Measurements from ENCODE around the gene DNTTIP2. TPM values are rescaled to one million over a fixed set of nuclear protein-coding genes. Genes with fewer than 3 reads are reported as not detected.
"Not testable (repeated sequence)": the region's sequence is repeated elsewhere in the genome, so short reads cannot be mapped to it uniquely, and the experiment has no call there.

Gene DNTTIP2
- total and polyA plus RNA-seq, 2 donors, result 28.4 to 42.9 TPM

DNA sequence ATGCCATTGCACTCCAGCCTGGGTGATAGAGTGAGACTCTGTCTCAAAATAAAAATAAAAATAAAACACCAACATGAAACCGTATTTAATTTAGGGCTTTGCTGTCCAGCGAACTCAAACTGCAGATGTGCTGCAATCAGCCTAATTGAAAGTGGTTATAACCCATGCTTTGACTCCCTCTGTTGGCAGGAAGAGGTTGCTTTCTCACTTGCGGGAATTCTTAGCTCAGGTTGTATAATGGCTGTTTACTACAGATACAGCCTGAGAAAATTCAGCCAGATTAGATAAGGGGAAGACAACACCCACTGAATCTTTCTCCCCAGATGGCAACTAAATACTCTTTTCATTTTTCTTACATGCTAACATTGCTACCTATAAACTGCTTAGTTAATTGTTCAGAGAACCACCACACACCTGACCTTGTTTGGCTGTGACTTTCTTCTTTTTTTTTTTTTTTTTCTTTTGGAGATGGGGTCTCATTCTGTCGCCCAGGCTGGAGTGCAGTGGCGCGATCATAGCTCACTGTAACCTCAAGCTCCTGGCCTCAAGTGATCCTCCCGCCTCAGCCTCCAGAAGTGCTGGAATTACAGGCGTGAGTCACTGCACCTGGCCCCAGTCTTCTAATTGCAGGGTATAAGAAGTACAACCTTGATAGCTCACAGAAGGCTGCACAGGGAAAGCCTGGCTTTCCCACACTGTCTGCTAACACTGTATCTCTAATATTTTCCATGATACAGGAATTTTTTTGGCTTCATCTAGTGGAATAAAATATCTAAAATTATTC is 34.6 kb downstream of the DNTTIP2 start:
- no peak overlapping the region for H3K27ac ChIP-seq (ENCODE audit: low read depth)
- H3K4me1 ChIP-seq (ENCODE audit: insufficient read depth), result no peaks in the 10 kb centered on the region
- peak; percentile 56 for DNase-seq (ENCODE audit: extremely low spot score)
- WGBS, result 50% methylated on average over 8 of the region's 8 CpGs
- H3K4me3 ChIP-seq (ENCODE audit: low read depth, low read length), result no peak overlapping the region
- no peaks in the 10 kb centered on the region for H3K36me3 ChIP-seq (ENCODE audit: insufficient read depth)

DNA sequence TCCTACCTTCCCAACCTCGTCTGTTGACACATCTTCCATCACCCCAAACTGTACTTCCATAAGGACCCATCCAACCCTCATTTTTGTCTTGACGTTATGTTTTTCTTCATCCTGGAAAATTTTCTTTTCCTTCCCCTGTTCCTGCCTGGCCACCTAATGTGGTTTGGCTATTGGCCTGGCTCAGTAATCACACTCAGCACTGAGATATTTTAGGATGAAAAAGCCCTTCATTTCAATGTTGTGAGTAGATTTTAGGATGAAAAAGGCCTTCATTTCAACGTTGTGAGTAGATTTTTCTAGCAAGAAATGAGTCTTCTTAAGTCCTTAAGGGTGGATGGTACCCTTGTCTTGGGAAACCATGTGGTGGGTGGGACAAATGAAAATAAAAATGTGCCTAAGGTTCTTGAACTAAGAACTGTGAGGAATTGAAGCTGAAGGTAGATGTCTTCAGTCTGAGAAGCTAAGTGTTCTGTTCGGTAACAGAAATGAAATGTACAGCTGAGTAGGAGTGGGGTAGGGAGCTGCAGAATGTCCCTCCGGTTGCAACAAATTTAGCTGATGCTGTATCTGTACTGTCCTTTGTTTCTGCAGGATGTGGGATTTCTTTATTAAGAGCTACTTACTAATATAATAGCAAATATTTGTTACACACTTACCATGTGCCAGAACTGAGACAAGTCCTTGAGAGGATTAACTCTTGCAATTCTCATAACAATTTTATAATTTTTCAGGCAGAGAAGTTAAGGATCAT is 36.1 kb downstream of the DNTTIP2 start:
- Histone ChIP-seq H3K27ac (ENCODE audit: low read depth) (no peak overlapping the region), H3K4me1 (ENCODE audit: insufficient read depth) (no peaks in the 10 kb centered on the region), H3K36me3 (ENCODE audit: insufficient read depth) (no peaks in the 10 kb centered on the region), H3K4me3 (ENCODE audit: low read depth, low read length) (no peak overlapping the region)
- WGBS, result 92% methylated on average over 5 of the region's 5 CpGs
- DNase-seq (ENCODE audit: extremely low spot score), result no peak

DNA sequence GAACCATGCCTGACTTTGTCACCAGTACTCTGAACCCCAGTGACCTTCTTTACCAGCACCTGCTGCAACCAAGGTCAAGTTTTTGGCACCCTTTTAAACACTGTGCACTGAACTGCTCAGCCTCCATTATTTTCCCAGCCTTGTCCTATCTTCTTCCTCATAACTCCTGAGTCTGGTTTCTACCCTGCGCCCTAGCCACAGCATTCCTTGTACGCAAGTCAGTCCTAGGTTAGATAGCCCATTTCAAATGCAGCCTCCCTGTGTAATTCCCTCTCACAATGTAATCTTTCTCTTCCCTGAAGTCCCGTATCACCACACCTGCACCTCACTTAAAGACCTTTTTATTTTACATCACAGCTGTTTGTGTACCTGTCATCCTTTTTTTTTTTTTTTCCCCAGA is 37.2 kb downstream of the DNTTIP2 start:
- no peaks in the 10 kb centered on the region for H3K36me3 ChIP-seq (ENCODE audit: insufficient read depth)
- no peak for DNase-seq (ENCODE audit: extremely low spot score)
- 98% methylated on average over 3 of the region's 3 CpGs for WGBS
- no peaks in the 10 kb centered on the region for H3K4me1 ChIP-seq (ENCODE audit: insufficient read depth)
- H3K27ac ChIP-seq (ENCODE audit: low read depth), result no peak overlapping the region
- H3K4me3 ChIP-seq (ENCODE audit: low read depth, low read length), result no peak overlapping the region

DNA sequence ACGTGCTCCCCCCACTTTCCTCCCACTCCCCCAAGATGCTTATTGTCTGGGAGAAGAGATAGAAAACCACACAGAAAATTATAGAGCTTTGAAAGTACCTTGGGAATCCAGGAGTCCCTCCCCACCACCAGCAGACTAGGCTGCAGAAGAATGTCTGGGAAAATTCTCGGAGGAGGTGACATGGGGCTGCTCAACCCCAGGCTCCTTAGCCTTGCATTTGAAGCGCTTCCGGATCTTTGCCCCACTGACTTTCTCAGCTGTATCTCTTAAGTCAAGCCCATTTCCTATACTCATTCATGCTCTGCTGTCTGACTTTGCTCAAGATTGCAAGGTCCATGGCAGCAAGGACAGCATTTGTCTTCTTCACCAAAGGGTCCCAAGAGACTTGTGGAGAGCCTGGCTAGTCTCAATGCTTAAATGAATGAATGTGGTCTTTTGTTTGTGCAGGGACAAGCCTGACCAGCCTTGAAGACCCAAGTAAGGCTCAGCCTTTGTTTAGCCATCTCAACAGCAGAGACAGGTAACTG is 38.0 kb downstream of the DNTTIP2 start:
- DNase-seq (ENCODE audit: extremely low spot score), result no peak
- no peak overlapping the region for H3K4me3 ChIP-seq (ENCODE audit: low read depth, low read length)
- H3K27ac ChIP-seq (ENCODE audit: low read depth), result no peak overlapping the region
- H3K36me3 ChIP-seq (ENCODE audit: insufficient read depth), result no peaks in the 10 kb centered on the region
- no peaks in the 10 kb centered on the region for H3K4me1 ChIP-seq (ENCODE audit: insufficient read depth)
- 94% methylated on average over 4 of the region's 4 CpGs for WGBS

DNA sequence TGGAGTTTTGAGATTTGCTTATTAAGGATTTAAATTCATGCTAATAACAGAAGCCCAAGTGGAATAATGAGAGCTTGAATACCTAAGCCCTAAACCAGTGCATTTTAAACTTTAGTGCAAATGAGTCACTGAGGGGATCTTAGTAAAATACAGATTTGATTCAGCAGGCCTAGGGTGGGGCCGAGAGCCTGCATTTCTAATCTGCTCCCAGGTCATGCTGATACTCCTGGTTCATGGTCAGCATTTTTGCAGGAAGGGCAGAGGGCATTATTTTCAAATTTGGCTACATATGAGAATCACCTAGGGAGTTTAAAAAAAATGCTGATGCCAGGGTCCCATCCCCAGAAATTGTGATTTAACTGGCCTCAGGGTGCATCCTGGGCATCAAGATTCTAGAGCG is 39.3 kb downstream of the DNTTIP2 start:
- Histone ChIP-seq H3K36me3 (ENCODE audit: insufficient read depth) (no peaks in the 10 kb centered on the region), H3K27ac (ENCODE audit: low read depth) (no peak overlapping the region), H3K4me1 (ENCODE audit: insufficient read depth) (no peaks in the 10 kb centered on the region), H3K4me3 (ENCODE audit: low read depth, low read length) (no peak overlapping the region)
- WGBS, result 89% methylated on average over 2 of the region's 2 CpGs
- no peak for DNase-seq (ENCODE audit: extremely low spot score)

DNA sequence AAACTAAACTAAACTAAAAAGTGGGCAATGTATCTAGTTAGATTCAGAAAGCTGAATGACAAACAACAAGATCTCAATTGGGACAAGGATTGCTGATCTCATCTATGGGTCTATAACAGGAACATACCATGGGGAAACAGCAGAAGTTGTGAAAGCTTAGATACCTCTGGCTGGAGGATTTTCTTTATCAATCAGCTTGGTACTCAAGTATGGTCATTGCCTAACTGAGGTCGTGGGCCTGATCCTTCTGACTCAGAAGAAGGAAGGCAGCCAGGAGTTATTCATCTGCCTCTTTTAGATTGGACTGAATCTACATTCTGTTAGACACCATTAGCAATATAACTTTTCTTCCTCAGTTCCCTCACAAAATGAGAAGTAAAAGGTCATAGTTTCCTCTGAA is 39.7 kb downstream of the DNTTIP2 start:
- Histone ChIP-seq H3K4me3 (ENCODE audit: low read depth, low read length) (no peak overlapping the region), H3K27ac (ENCODE audit: low read depth) (no peak overlapping the region), H3K36me3 (ENCODE audit: insufficient read depth) (no peaks in the 10 kb centered on the region), H3K4me1 (ENCODE audit: insufficient read depth) (no peaks in the 10 kb centered on the region)
- 38% methylated on average over 1 of the region's 1 CpG for WGBS
- DNase-seq (ENCODE audit: extremely low spot score), result no peak

DNA sequence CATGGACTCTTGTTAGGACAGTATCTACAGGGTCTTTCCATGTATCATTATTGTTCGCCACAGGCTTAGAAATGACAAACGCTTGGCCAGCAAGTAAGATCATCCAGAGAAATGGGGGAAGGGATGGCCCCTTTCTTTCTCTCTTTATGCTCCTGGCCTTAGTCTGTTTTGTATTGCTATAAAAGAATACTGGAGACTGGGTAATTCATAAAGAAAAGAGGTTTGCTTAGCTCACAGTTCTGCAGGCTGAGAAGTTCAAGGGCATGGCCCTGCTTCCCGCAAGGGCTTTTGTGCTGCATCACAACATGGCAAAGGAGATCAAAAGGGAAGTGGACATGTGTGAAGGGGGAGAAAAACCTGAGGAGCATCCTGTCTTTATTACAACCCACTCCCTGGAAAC is 41.0 kb downstream of the DNTTIP2 start:
- no peak for DNase-seq (ENCODE audit: extremely low spot score)

DNA sequence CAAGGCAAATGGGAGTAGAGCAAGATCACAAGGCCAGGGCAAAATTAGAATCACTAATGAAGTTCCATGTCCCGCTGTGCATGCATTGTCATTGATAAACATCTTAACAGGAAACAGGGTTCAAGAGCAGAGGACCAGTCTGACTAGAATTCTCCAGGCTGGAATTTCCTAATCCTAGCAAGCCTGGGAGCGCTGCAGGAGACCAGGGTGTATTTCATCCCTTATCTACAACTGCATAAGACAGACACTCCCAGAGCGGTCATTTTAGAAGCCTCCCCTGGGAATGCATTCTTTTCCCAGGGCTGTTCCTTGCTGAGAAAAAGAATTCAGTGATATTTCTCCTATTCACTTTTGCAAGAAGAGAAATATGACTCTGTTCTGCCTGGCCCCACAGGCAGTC is 45.7 kb downstream of the DNTTIP2 start:
- H3K4me3 ChIP-seq (ENCODE audit: low read depth, low read length); H3K4me1 ChIP-seq (ENCODE audit: insufficient read depth); H3K27ac ChIP-seq (ENCODE audit: low read depth); DNase-seq (ENCODE audit: extremely low spot score); H3K36me3 ChIP-seq (ENCODE audit: insufficient read depth): not testable (repeated sequence)
- WGBS, result 90% methylated on average over 3 of the region's 3 CpGs

More for the DNA sequence above, 41.0 kb downstream of the DNTTIP2 start:
- no peaks in the 10 kb centered on the region for H3K4me1 ChIP-seq (ENCODE audit: insufficient read depth)
- H3K4me3 ChIP-seq (ENCODE audit: low read depth, low read length), result no peak overlapping the region
- H3K36me3 ChIP-seq (ENCODE audit: insufficient read depth), result no peaks in the 10 kb centered on the region
- no peak overlapping the region for H3K27ac ChIP-seq (ENCODE audit: low read depth)
- 97% methylated on average over 3 of the region's 3 CpGs for WGBS

DNA sequence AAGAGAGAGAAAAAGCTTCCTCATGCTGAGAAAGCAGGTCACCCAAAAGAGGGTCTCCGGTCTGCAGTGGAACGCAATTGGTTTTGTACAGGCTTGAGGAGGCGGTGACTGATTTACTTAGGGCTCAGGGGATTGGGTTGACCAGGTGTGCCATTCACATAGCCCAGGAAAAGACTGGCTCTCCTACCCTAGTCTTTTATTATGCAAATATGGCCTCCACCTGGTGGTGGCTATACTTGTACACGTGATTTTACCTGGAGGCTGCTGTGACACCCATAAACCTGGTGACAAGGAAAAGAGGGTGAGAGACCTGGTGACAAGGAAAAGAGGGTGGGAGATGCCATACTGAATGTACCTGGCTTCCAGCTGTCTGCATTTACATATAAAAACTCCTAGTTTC is 49.9 kb downstream of the DNTTIP2 start:
- no peak for DNase-seq (ENCODE audit: extremely low spot score)
- Histone ChIP-seq H3K36me3 (ENCODE audit: insufficient read depth) (no peaks in the 10 kb centered on the region), H3K4me3 (ENCODE audit: low read depth, low read length) (no peak overlapping the region), H3K4me1 (ENCODE audit: insufficient read depth) (no peaks in the 10 kb centered on the region), H3K27ac (ENCODE audit: low read depth) (no peak overlapping the region)
- WGBS, result 92% methylated on average over 4 of the region's 4 CpGs

DNA sequence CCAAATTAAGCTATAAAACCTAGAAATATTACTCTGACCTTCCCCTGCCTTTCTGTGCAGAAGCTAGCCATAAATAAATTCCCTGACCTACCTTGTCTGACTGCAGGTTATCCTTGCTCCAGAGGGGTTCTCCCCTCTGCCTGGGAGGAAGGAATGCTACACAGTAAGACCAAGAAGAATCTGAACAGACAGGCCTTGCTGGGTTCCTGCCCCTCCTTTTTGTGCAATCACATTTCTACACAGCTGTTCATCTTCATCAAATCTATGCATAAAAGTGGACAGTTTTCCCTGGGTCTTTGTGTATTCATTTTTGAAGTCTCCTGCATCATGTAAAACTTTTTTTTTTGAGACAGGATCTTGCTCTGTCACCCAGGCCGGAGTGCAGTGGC is 50.6 kb downstream of the DNTTIP2 start:
- DNase-seq (ENCODE audit: extremely low spot score), result no peak
- Histone ChIP-seq H3K4me3 (ENCODE audit: low read depth, low read length) (no peak overlapping the region), H3K36me3 (ENCODE audit: insufficient read depth) (no peaks in the 10 kb centered on the region), H3K4me1 (ENCODE audit: insufficient read depth) (no peaks in the 10 kb centered on the region), H3K27ac (ENCODE audit: low read depth) (no peak overlapping the region)
- WGBS, result 96% methylated on average over 1 of the region's 1 CpG

DNA sequence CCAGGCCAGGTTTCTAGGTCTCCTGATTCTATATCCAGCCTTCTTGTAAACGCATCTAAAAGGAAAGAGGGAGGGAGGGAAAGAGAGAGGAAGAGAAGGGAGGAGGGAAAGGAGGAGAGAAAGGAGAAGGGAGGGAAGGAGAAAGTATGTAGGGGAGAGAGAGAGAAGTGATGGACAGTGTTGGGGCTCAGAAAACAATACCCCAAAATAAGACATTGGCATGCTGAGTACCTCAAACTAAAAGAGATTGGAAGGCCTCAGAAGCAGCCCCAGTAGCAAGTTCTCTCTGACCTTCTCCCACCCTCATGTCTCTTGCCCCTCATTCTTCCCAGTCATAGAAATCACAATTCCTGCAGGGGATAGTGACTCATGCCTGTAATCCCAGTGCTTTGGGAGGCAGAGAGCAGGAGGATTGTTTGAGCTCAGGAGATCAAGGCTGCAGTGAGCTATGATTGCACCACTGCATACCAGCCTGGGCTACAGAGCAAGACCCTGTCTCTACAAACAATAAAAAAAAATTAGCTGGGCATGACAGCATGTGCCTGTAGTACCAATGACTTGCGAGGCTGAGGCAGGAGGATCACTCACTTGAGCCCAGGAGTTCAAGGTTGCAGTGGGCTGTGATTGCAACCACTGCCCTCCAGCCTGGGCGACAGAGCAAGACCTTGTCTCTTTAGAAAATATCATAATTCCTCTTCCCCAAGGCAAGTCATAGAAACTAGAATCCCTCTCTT is 51.2 kb downstream of the DNTTIP2 start:
- H3K4me1 ChIP-seq (ENCODE audit: insufficient read depth), result no peaks in the 10 kb centered on the region
- H3K36me3 ChIP-seq (ENCODE audit: insufficient read depth), result no peaks in the 10 kb centered on the region
- no peak for DNase-seq (ENCODE audit: extremely low spot score)
- 84% methylated on average over 3 of the region's 3 CpGs for WGBS
- no peak overlapping the region for H3K4me3 ChIP-seq (ENCODE audit: low read depth, low read length)
- no peak overlapping the region for H3K27ac ChIP-seq (ENCODE audit: low read depth)

DNA sequence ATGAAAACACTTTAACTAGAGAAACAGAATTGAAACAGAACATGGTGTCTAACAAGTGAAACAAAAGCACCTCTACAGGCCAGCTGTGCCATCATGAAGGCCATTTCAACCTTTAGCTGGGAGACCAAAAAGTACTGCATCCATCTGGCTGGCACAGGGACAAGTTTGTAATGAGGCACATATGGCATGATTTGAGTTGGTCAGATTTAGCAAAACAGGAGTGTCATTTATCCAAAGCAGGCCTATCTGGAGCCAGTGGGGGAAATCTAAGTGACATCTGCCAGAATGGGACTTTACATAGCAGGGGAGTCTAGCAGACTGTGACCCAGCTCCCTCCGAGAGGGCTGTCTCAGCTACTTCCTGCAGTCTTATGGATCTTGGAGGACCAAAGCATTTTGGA is 51.9 kb downstream of the DNTTIP2 start:
- no peak overlapping the region for H3K27ac ChIP-seq (ENCODE audit: low read depth)
- no peaks in the 10 kb centered on the region for H3K4me1 ChIP-seq (ENCODE audit: insufficient read depth)
- WGBS, result 81% methylated on average over 1 of the region's 1 CpG
- H3K36me3 ChIP-seq (ENCODE audit: insufficient read depth), result no peaks in the 10 kb centered on the region
- H3K4me3 ChIP-seq (ENCODE audit: low read depth, low read length), result no peak overlapping the region
- no peak for DNase-seq (ENCODE audit: extremely low spot score)

DNA sequence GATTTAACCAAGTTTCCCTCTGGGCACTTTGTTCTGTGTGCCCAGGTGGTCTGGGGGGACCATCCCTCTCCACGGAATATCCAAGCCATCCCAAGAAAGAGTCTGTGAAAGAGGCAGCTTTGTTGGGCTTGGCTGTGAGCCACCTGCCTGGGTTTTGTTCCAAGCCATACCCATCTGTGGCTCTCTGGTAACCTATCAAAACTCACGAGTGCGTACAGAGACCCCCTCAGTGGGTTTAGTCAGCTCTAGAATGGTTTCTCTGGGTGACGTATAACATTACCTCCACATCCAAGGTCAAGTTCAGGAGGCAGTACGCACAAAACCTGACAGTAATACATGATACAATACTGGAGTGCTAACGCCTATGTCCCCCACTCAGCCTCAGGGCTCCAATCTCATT is 54.2 kb downstream of the DNTTIP2 start:
- no peak overlapping the region for H3K27ac ChIP-seq (ENCODE audit: low read depth)
- DNase-seq (ENCODE audit: extremely low spot score), result no peak
- no peak overlapping the region for H3K4me3 ChIP-seq (ENCODE audit: low read depth, low read length)
- H3K36me3 ChIP-seq (ENCODE audit: insufficient read depth), result no peaks in the 10 kb centered on the region
- 90% methylated on average over 6 of the region's 6 CpGs for WGBS
- H3K4me1 ChIP-seq (ENCODE audit: insufficient read depth), result no peaks in the 10 kb centered on the region
